ENCODE data around the gene ZIM2.

GRCh38 chr19:56837004-56837403 lies 3.5 kb downstream of the ZIM2 start:
- TF ChIP-seq CTCF (IDR thresholded peaks at IDR 0.05) (no peak), POLR2A (IDR thresholded peaks at IDR 0.05) (no peak)
